22Rv1 (cell line): ENCODE measurements around the gene PRKD2.

Experiments
- CTCF ChIP-seq: fragments of 450-650 bp; IDR thresholded peaks from 2 replicates; pipeline ENCODE4 v1.5.1; 2017; ENCODE audit warnings: mild to moderate bottlenecking
- ZFX ChIP-seq: fragments of 450-650 bp; IDR thresholded peaks from 2 replicates; pipeline ENCODE4 v1.6.1; 2017; ENCODE audit warnings: antibody characterized with exemption, borderline replicate concordance

- no peak for TF ChIP-seq CTCF
- no peak for TF ChIP-seq ZFX
These were observed 8.3 kb upstream of the PRKD2 start for GRCh38 chr19:46725036-46725820.
